ENCODE measurements around the gene GYS1.
"Not testable (repeated sequence)": the region's sequence is repeated elsewhere in the genome, so short reads cannot be mapped to it uniquely, and the experiment has no call there.

Gene GYS1

GRCh38 chr19:48993175-48994034, at the start of gene GYS1, which contains the start of gene RUVBL2:
TSS of gene GYS1 (minus strand) at chr19:48993309. CDS start at chr19:48993112, 197 bp downstream.
TSS of gene RUVBL2 (plus strand) at chr19:48993887. CDS start at chr19:48993912, 25 bp downstream.
- peak; percentile 100 for DNase-seq

DNA sequence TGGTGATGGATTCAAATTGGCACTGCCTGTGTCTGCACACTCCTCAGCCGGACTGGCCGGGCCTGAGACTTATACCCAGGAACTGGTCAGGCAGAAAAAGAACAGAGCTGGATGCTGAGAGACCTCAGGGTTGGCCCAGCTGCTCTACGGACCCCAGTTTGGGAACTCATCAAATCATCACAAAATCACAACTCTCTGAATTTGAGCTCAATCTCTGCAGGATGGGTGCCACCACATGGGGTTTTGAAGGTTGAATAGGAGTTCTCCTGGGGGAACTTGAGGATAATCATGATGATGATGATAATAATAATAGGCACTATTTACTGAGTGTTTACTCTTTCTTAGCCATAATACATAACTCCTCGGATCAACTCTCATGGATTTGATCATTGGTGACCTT, 49.6 kb upstream of the GYS1 start:
- DNase-seq = not testable (repeated sequence)

GRCh38 chr19:49042177-49042576, 49.1 kb upstream of the GYS1 start:
- no peak for DNase-seq

GRCh38 chr19:49039736-49040135, 46.6 kb upstream of the GYS1 start:
- not testable (repeated sequence) for DNase-seq

- not testable (repeated sequence) for DNase-seq
These were observed 45.6 kb upstream of the GYS1 start for GRCh38 chr19:49038557-49039276.

DNA sequence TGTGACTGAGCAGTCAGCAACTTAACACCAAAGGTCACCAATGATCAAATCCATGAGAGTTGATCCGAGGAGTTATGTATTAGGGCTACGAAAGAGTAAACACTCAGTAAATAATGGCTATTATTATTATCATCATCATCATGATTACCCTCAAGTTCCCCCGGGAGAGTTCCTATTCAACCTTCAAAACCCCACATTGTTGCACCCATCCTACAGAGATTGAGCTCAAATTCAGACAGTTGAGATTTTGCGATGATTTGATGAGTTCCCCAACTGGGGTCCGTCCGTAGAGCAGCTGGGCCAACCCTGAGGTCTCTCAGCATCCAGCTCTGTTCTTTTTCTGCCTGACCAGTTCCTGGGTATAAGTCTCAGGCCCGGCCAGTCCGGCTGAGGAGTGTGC, 45.0 kb upstream of the GYS1 start:
- not testable (repeated sequence) for DNase-seq

GRCh38 chr19:49036815-49037214, 43.7 kb upstream of the GYS1 start, which contains the start of gene CGB1:
TSS of gene CGB1 (minus strand) at chr19:49036895. CDS start at chr19:49036711, 184 bp downstream.
- DNase-seq = peak; percentile 41

DNA sequence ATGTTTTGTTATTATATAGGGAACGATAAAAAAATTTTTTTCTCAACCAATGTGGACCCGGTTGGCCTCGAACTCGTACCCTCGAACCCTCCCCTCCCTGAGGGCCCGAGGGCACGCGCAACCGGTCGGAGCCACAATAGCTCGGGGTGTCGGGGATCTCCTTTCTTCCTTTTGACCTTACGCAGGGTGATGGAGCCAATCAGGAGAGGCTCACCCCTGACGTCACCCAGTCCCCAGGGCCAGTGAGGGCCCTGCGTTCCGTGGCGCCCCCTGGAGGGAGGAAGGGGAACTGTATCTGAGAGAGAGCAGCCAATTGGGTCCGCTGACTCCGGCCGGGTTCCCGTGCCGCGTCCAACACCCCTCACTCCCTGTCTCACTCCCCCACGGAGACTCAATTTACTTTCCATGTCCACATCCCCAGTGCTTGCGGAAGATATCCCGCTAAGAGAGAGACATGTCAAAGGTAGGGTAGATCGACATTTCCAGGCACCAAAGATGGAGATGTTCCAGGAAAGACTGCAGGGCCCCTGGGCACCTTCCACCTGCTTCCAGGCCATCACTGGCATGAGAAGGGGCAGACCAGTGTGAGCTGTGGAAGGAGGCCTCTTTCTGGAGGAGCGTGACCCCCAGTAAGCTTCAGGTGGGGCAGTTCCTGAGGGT, 38.7 kb upstream of the GYS1 start, which contains the start of gene CGB2:
Gene CGB2 (plus strand): TSS at position 249 of the 660 bp plus-strand sequence. CDS start 206 bp downstream, at position 455.
- peak; percentile 26 for DNase-seq

- DNase-seq = not testable (repeated sequence)
These were observed 37.2 kb upstream of the GYS1 start for GRCh38 chr19:49030323-49030722.

GRCh38 chr19:49029749-49030148, 36.6 kb upstream of the GYS1 start:
- not testable (repeated sequence) for DNase-seq

- not testable (repeated sequence) for DNase-seq
These were observed 35.6 kb upstream of the GYS1 start for GRCh38 chr19:49028686-49029085.

GRCh38 chr19:49025599-49025998, 32.5 kb upstream of the GYS1 start:
- DNase-seq = not testable (repeated sequence)

DNA sequence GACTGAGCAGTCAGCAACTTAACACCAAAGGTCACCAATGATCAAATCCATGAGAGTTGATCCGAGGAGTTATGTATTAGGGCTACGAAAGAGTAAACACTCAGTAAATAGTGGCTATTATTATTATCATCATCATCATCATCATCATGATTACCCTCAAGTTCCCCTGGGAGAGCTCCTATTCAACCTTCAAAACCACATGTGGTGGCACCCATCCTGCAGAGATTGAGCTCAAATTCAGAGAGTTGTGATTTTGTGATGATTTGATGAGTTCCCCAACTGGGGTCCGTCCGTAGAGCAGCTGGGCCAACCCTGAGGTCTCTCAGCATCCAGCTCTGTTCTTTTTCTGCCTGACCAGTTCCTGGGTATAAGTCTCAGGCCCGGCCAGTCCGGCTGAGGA, 32.0 kb upstream of the GYS1 start:
- DNase-seq = not testable (repeated sequence)

- DNase-seq = not testable (repeated sequence)
These were observed 31.1 kb upstream of the GYS1 start, which contains the start of gene CGB3 for GRCh38 chr19:49024233-49024632. TSS of gene CGB3 (minus strand) at chr19:49024333. CDS start at chr19:49023971, 362 bp downstream.

GRCh38 chr19:49022116-49022515, 29.0 kb upstream of the GYS1 start:
- DNase-seq = no peak

DNA sequence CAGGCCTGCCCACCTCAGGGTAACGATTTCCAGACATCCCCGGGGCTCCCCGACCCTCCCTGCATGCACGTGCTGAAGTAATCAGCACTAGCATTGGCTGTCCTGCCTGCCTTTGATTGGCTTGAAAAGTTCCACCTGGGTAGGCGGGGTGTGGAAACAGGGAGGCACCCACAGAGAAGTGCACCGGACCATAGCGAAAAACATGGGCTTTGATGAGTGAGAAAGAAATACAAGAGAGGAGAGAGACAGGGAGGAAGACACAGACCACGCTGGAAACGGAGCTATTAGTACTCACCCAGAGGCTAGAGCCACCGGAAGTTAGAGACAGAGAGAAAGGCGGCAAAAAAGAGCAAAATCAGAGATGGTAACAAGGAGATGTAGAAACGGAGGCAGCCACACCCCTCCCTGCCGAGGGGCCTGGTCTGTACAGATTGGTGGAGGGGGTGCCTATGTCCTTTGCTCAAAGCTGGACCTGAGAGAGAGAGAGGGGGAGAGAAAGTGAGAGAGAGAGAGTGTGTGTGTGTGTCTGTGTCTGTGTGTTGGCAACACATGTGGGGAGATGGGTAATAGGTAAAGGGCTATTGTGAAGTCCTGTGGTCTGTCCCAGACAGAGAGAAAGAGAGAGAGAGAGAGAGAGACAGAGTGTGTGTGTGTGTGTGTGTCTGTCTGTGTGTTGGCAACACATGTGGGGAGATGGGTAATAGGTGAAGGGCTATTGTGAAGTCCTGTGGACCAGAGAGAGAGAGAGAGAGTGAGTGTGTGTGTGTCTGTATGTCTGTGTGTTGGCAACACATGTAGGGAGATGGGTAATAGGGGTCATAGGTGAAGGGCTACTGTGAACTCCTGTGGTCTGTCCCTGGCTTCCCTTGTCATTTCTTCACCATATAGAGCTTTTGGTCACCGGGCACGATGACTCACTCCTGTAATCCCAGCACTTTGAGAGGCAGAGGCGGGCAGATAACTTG, 28.1 kb upstream of the GYS1 start:
- DNase-seq = peak; percentile 88

GRCh38 chr19:49020342-49020741, 27.2 kb upstream of the GYS1 start:
- DNase-seq = no peak

DNA sequence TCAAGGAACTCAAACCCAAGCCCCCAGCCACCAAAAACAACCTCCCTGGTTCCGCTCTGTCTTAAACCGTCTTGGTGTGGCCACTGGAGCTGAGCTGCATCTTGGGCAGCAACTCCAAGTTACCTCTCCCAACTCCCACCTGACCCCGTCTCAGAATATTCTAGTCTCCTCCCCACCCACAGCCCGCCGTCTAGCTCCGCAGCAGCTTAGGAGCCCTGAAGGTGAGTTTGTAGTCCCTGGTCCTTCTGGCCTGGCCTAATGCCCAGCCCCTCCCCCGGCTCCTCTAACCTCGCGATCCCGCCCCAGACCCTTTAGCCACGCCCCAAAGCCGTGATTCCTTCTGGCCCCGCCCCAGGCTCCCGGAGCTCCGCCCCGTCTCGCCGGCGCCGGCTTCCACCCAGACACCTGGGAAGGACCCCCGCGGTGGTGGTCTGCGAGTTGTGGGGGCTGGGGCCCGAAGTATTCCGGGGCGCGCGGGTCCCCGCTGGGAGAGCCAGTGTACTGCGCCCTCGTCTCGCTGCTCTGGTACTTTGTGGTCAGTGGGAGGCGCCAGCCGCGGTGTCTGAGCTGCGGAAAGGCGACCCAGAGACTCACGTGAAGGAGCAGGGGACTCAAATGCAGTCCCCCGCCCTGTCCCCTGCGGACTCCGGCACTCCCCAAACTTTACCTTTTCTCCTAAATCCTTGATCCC, 26.3 kb upstream of the GYS1 start:
- DNase-seq = peak; percentile 23

GRCh38 chr19:49018388-49019241, 25.5 kb upstream of the GYS1 start:
- peak; percentile 23 for DNase-seq

Data from MV-4-11 (cell line).